ENCODE data around the gene ATPAF1.

DNA sequence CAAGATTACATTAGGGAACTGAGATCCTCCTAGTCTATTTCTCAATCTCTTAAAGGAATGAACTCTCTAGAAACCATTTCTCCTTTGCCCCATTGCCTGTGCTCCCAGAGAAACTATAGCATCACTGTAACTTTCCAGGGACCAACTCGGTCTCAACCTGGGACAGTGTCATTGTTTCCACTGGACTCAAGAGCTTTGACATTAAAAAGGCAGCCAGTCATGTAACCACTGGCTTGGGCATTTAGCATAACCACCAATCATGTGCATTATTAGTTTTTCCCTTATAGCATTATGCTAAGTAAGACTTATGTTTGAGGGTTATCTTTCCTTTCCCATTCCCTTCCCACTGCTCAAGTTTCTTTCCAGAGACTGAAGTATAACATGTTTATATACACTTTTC is 21.7 kb upstream of the ATPAF1 start:
- TF ChIP-seq, protein P1, sequence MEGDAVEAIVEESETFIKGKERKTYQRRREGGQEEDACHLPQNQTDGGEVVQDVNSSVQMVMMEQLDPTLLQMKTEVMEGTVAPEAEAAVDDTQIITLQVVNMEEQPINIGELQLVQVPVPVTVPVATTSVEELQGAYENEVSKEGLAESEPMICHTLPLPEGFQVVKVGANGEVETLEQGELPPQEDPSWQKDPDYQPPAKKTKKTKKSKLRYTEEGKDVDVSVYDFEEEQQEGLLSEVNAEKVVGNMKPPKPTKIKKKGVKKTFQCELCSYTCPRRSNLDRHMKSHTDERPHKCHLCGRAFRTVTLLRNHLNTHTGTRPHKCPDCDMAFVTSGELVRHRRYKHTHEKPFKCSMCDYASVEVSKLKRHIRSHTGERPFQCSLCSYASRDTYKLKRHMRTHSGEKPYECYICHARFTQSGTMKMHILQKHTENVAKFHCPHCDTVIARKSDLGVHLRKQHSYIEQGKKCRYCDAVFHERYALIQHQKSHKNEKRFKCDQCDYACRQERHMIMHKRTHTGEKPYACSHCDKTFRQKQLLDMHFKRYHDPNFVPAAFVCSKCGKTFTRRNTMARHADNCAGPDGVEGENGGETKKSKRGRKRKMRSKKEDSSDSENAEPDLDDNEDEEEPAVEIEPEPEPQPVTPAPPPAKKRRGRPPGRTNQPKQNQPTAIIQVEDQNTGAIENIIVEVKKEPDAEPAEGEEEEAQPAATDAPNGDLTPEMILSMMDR (IDR thresholded peaks at IDR 0.05; ENCODE audit: insufficient read depth, low read depth, low read length), result no peak
- no peak for TF ChIP-seq EZH2 (IDR thresholded peaks at IDR 0.05; ENCODE audit: insufficient read depth, low read length)
